Fibroblast of skin of right biceps (primary cell): ENCODE measurements around the gene INPP4B.

Experiments used
- DNase-seq: peaks from one replicate; pipeline ENCODE4 v3.0.0-alpha.2; 2013

The INPP4B gene

GRCh38 chr4:142369141-142369540 lies 477.0 kb downstream of the INPP4B start:
- DNase-seq = peak; percentile 65

- no peak for DNase-seq
These were observed 478.5 kb downstream of the INPP4B start for GRCh38 chr4:142367418-142368180.

DNA sequence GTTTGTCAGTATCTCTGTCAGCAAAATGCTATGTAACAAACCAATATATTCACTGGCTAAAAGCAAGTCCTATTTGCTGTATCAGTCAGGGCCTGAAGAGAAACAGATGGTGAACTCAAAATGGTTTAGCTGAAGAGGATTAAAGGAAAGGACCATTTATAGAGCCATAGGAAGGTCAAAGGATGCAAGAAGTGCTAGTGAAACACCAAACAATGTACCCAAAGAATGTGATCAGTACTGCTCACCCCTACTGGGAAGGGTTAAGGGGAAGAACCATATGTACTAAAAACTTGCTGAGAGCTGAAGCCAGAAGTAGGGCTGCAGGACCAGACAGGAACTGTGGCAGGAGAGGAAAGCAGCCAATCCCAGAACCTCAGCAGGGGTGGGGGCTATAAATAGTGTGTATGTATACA lies 479.3 kb downstream of the INPP4B start:
- no peak for DNase-seq

DNA sequence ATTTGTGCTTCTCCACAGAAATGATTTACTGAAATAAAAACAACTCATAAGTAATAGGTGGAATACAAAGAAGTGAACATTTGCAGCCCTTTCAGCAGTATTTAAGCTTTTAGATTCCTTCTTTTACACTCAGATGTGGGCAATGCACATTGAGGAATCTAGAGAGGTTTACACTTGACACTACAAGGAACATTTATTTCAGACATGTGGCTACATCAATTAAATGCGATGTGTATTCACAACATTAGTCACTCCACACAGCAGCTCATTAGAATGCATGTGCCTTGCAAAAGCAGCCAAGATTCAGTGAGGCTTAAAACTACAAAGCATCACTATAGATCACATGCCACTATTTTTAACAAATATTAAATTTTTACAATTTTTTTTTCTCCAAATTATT lies 480.7 kb downstream of the INPP4B start:
- peak; percentile 57 for DNase-seq

GRCh38 chr4:142363686-142364085 lies 482.4 kb downstream of the INPP4B start:
- DNase-seq = no peak

DNA sequence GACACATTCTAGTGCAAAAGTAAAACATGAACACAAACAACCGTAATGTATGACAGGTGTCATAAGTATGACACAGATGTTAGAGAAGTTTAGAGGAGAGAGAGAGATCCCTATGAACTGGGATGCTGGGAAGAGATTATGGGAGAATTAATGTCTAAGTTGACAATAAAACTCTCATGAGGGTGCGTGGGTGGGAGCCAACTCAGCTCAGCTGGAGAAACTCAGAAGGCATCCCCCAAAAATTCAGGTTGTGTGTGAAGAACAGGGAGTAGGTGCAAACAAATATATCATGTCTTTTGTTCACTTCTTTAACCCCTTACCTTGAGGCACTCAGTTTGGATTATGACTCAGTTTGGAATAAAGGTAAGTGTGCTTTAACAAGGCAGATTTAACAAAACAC lies 484.1 kb downstream of the INPP4B start:
- no peak for DNase-seq

GRCh38 chr4:142360657-142361056 lies 485.4 kb downstream of the INPP4B start:
- no peak for DNase-seq

- no peak for DNase-seq
These were observed 487.4 kb downstream of the INPP4B start for GRCh38 chr4:142358656-142359055.

DNA sequence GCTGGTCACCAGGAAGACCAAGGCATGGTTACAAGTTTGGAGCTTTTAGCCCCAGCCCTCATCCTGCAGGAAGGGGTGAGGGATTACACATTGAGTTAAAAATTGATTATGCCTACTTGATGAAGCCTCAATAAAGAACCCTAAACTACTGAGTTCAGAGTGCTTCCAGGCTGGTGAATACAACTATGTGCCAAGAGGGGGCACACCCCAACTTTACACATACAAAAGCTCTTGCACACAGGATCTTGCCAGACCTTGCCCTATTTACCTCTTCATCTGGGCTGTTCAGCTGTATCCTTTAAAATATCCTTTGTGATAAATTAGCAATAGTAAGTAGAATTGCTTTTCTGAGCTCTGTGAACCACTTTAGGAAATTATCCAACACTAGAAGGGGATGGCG lies 489.3 kb downstream of the INPP4B start:
- DNase-seq = no peak

DNA sequence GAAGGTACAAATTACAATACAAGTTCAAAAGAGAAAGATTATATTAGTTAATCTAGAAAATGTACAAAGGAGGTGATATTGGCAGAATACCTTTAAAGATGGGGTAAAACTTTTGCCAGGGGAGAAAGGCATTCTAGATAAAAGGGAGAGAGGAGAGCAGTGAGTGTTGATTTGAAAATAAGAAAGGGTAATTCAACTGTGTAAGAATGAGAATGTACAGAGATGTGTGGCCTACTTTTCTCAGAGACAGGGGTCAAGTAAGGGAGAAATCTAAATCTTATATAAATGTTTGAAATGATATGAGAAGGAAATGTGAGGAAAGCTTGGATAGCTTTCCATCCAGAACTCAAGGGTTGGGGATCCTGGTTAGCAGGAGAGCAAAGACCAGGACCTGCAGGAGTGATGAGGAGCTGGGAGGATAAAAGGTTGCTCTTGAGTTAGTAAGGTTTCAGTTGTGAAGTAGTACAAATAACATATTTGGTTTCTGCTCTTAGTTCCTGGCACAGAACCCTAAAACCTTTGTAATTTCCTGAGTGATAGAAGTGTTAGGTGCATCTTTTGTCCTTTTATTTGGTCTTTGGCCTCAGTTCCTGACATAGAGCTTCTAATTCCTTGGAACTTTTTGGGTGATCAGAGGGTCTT lies 489.9 kb downstream of the INPP4B start:
- no peak for DNase-seq

DNA sequence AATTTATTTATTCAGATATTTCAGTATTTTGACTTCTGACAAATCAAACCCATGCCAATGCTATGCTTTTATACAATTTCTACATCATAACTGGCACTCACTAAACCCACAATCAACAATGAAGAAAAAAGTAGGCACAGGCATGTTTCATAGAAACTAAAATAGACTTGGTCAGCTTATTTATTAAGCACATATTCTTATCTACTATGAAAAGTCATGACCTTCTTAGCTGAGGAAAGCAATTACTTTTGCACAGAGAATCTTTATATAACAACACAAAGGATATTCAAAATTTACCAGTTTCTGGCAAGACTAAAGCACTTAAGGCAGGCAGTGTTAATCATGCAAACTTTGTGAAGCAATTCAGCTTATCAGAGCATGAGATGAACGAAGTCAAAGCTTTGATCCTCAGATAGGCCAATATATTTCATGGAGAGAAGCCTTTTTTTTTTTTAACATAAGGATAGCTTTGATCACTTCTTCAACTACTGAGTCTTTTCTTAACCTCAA lies 490.6 kb downstream of the INPP4B start:
- DNase-seq = no peak

- peak; percentile 24 for DNase-seq
These were observed 491.2 kb downstream of the INPP4B start for GRCh38 chr4:142354794-142355420.

DNA sequence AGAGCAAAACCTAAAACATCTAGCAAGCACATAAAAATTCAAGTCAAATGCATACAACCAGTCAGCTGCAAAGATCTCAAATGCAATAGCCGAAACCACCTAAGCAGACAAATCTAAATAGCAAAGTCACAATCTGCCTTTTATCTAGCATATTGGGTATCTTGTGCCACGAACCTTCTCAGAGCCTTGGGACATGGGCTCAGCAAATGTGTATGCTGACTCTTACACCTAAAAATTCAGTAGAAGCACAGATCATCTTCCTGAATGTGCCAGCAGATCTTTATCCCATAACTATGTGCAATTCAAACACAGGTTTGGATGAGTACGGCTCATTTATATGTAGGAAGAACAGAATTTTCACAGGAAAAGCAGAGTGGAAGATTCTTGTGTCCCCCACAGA lies 492.1 kb downstream of the INPP4B start:
- peak; percentile 24 for DNase-seq

- peak; percentile 69 for DNase-seq
These were observed 492.9 kb downstream of the INPP4B start for GRCh38 chr4:142353149-142353738.

- no peak for DNase-seq
These were observed 493.4 kb downstream of the INPP4B start for GRCh38 chr4:142352712-142353111.

GRCh38 chr4:142351958-142352357 lies 494.1 kb downstream of the INPP4B start:
- no peak for DNase-seq

DNA sequence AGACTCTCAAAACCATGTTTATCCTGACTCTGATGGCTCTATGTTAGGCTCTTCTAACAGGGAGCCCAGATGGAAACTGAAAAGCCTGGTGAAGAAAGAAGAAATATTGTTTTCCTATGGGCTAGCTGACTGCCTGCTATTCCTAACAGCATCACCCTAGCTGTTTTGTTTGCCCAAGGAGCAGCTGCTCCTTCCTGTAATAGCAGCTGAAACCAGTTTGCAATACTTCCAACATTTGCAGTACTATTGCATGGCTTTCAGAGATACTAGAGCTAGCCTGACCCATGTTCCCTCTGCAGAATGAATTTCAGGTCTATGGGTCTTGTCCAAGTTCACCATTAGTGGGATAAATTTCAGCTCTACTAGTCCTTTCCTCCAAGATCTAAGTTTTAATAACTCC lies 495.2 kb downstream of the INPP4B start:
- no peak for DNase-seq

GRCh38 chr4:142348613-142349021 lies 497.5 kb downstream of the INPP4B start:
- DNase-seq = no peak

- DNase-seq = no peak
These were observed 498.9 kb downstream of the INPP4B start for GRCh38 chr4:142347241-142347640.

DNA sequence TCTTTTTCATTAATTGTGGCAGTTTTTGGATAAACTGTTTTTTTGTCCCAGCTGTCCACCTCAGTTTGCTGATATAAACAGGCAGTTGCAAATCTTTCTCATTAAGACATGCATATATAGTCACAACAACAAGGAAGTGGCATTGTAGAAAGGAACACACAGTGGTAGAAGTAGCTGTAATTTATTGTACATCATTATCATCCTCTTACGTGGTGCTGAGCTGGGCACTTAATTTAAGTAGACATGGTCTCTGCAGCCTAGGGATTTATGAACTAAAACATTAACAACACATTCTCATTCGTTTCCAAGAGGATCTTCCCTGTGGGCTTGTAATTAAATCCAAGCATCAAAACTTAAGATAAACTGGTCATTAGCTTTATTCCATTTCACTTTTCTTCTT lies 500.2 kb downstream of the INPP4B start:
- DNase-seq = no peak

DNA sequence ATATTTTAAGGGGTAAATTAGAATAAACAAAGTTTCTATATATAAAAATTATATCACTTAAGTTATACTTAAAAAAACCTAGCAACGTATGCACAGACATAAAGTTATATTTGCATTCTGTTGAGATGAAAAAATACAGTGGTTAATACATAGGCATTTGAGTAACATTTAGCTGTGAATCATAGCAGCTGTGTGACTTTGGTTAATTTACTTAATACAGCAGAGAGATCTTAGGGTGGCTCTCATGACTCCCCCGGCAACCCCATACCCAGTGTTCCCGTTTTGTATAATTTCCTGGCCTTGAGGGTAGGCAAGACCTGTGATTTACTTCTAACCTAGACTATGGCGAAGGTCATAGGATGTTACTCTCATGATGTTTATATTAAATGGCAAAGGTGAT lies 504.8 kb downstream of the INPP4B start:
- DNase-seq = no peak

- DNase-seq = no peak
These were observed 507.0 kb downstream of the INPP4B start for GRCh38 chr4:142339053-142339452.

DNA sequence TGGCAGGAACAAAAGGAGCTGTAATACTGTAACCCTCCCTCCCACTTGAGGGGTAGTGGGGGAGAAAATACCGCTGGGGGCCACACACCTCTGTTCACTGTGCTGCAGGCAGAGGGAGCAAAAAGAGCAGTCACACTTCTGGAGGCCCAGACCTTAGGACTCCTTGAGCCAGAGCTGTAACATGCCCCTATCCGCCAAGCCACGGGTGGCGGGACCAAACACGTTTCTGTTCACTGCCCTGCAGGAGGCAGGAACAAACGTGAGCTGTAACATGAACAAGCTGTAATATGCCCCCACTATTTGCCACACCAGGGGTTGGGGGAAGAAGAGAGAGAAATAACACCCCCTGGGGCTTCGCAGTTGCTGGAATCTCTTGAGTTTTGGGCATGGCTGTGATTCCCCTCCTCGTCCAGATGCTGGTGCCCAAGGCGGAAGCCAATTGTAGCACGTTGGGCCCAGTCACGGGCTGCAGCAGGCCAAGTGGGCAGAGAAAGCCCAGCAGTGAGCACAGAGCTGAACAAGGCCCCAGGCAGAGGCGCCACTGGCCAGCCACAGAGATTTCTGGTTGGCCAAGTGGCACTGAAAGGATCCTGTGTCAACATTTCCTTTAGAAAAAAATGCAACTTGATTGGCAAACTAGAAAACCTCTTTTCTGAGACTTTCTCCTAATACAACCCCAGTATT lies 509.7 kb downstream of the INPP4B start:
- DNase-seq = no peak
